ENCODE data around the gene UACA.
"Not testable (repeated sequence)": the region's sequence is repeated elsewhere in the genome, so short reads cannot be mapped to it uniquely, and the experiment has no call there.

UACA gene

GRCh38 chr15:70753101-70753829, 10.1 kb downstream of the UACA start:
- DNase-seq (ENCODE audit: low spot score) = no peak

- DNase-seq (ENCODE audit: low spot score) = peak; percentile 30
These were observed 11.1 kb downstream of the UACA start for GRCh38 chr15:70752193-70752635.

- DNase-seq (ENCODE audit: low spot score) = no peak
These were observed 13.0 kb downstream of the UACA start for GRCh38 chr15:70750203-70750869.

- DNase-seq (ENCODE audit: low spot score) = no peak
These were observed 15.0 kb downstream of the UACA start for GRCh38 chr15:70748281-70748747.

GRCh38 chr15:70746598-70746997, 16.8 kb downstream of the UACA start:
- not testable (repeated sequence) for DNase-seq (ENCODE audit: low spot score)

GRCh38 chr15:70742928-70743327, 20.4 kb downstream of the UACA start:
- no peak for DNase-seq (ENCODE audit: low spot score)

GRCh38 chr15:70741677-70742293, 21.6 kb downstream of the UACA start:
- no peak for DNase-seq (ENCODE audit: low spot score)

- DNase-seq (ENCODE audit: low spot score) = no peak
These were observed 22.2 kb downstream of the UACA start for GRCh38 chr15:70741107-70741531.

- DNase-seq (ENCODE audit: low spot score) = not testable (repeated sequence)
These were observed 28.3 kb downstream of the UACA start for GRCh38 chr15:70735040-70735439.

- no peak for DNase-seq (ENCODE audit: low spot score)
These were observed 34.2 kb downstream of the UACA start for GRCh38 chr15:70729164-70729563.

GRCh38 chr15:70726753-70727152, 36.6 kb downstream of the UACA start:
- no peak for DNase-seq (ENCODE audit: low spot score)

- DNase-seq (ENCODE audit: low spot score) = no peak
These were observed 39.4 kb downstream of the UACA start for GRCh38 chr15:70723927-70724326.

- no peak for DNase-seq (ENCODE audit: low spot score)
These were observed 40.3 kb downstream of the UACA start for GRCh38 chr15:70723122-70723422.

- DNase-seq (ENCODE audit: low spot score) = peak; percentile 46
These were observed 40.9 kb downstream of the UACA start for GRCh38 chr15:70722266-70723121.

GRCh38 chr15:70720228-70721016, 42.9 kb downstream of the UACA start:
- no peak for DNase-seq (ENCODE audit: low spot score)

- no peak for DNase-seq (ENCODE audit: low spot score)
These were observed 46.0 kb downstream of the UACA start for GRCh38 chr15:70717237-70717793.

- DNase-seq (ENCODE audit: low spot score) = no peak
These were observed 47.4 kb downstream of the UACA start for GRCh38 chr15:70715840-70716485.

- DNase-seq (ENCODE audit: low spot score) = no peak
These were observed 48.8 kb downstream of the UACA start for GRCh38 chr15:70714565-70714964.

GRCh38 chr15:70714015-70714414, 49.3 kb downstream of the UACA start:
- no peak for DNase-seq (ENCODE audit: low spot score)

GRCh38 chr15:70712271-70712670, 51.1 kb downstream of the UACA start:
- no peak for DNase-seq (ENCODE audit: low spot score)

- DNase-seq (ENCODE audit: low spot score) = no peak
These were observed 52.6 kb downstream of the UACA start for GRCh38 chr15:70710714-70711113.

All from NAMALWA (cell line).